Posterior cingulate gyrus (tissue), 11 donors: ENCODE results near the gene FAAH.
"Not testable (repeated sequence)": the region's sequence is repeated elsewhere in the genome, so short reads cannot be mapped to it uniquely, and the experiment has no call there.

Experiments
- DNase-seq, 10 donors: peaks; one replicate each; pipeline versions ENCODE4 v3.0.0 to v3.0.0-alpha.2; 2020 to 2021; ENCODE audit warnings: mixed read lengths in 3 of 10
- intact Hi-C: fragments of 100-400 bp; cut with DNase I; formaldehyde crosslinking; loops from one replicate; pipeline ENCODE4 v1.15.1; 2023

The FAAH gene

GRCh38 chr1:46394108-46394871 lies at the start of gene FAAH:
Gene FAAH, plus strand, starts transcription at chr1:46394317. Its CDS starts 32 bp downstream, at chr1:46394349.
- DNase-seq = peak; percentile 79 to 98 (median 86)
- intact Hi-C loops = loop anchor here (1.0 to 5.0 kb wide), 2 partner anchors 8 to 52 kb away; partner anchors contain the start of gene NSUN4

- no peak for DNase-seq
- intact Hi-C loops = loop anchor here (5.0 kb wide), 1 partner anchor 48 kb away; the partner anchor contains the start of gene FAAH
Measured at GRCh38 chr1:46344481-46344880, 49.6 kb upstream of the FAAH start.

- no peak for DNase-seq
- intact Hi-C loops = no loop called here
Measured at GRCh38 chr1:46345281-46345680, 48.8 kb upstream of the FAAH start.

DNA sequence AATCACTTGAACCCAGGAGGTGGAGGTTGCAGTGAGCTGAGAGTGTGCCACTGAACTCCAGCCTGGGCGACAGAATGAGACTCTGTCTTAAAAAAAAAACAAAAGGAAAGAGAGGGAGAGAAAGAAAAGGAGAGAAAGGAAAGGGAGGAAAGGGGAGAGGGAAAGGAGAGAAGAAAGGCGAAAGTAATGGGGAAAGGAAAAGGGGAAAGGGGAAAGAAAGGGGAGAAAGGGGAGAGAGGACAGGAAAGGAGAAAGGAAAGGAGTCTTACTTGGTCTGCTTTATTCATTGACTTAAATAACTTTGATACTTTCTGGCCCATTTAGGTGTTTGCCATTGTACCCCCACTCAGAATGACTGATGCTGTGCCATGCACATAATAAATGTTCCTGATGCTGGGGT lies 41.8 kb upstream of the FAAH start:
- intact Hi-C loops = no loop called here
- no peak for DNase-seq

DNA sequence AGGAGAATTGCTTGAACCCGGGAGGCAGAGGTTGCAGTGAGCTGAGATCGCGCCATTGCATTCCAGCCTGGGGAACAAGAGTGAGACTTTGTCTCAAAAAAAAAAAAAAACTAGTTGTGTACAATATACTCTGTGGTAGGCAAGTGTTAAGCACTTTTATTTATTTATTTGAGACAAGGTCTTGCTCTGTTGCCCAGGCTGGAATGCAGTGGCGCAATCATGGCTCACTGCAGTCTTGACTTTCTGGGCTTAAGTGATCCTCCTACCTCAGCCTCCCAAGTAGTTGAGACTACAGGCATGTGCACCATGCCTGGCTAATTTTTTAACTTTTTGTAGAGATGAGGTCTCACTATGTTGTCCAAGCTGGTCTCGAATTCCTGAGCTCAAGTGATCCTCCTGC lies 38.2 kb upstream of the FAAH start:
- intact Hi-C loops, DNase-seq: not testable (repeated sequence)

DNA sequence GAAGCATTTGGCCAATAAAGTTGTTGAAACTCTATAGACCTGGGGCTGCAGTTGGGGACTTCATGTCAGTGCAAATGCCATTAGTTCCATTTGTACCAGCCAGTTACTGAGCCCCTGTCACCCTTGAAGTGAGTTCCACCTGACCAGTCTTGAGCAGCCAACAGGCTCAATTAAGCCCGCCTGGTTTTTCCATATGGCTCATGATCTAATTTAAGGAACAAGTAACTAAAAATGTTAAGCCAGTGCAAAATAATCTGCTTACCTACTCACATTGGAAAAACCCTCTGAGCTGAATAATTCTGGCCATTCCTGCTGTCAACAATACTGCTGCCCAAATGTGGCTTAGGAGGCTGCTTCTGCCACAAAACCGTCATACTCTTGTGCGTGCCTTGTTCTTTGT lies 32.0 kb upstream of the FAAH start:
- intact Hi-C loops = no loop called here

GRCh38 chr1:46363121-46363520 lies 31.0 kb upstream of the FAAH start:
- intact Hi-C loops = no loop called here
- DNase-seq = no peak

More for the DNA sequence above, 32.0 kb upstream of the FAAH start:
- DNase-seq = no peak

DNA sequence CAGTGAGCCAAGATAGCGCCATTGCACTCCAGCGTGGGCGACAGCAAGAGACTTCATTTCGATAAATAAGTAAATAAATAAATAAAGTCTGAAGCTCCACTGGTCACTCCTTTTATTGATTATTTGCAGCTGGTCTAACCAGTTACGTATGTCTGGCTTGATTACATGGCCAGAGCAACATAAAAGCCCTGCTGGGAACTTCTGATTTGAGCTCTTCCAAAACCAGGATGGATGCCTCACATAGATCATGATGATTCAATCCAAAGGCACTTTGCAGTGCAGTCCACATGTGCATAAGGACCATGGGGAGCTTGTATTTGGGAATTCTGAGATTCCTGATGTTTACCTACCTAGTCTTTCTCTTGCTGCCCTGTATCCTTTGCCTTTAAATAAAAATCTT lies 29.5 kb upstream of the FAAH start:
- intact Hi-C loops = no loop called here
- DNase-seq = no peak

DNA sequence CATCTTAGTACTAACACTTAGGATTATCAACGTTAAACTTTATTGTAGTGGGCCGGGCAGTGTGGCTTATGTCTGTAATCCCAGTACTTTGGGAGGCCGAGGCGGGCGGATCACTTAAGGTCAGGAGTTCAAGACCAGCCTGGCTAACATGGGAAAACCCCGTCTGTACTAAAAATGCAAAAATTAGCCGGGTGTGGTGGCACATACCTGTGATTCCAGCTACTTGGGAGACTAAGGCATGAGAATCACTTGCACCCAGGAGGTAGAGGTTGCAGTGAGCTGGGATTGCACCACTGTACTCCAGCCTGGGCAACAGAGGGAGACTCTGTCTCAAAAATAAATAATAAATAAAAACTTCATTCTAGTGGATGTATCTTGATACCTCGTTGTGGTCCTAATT lies 28.3 kb upstream of the FAAH start:
- not testable (repeated sequence) for DNase-seq

DNA sequence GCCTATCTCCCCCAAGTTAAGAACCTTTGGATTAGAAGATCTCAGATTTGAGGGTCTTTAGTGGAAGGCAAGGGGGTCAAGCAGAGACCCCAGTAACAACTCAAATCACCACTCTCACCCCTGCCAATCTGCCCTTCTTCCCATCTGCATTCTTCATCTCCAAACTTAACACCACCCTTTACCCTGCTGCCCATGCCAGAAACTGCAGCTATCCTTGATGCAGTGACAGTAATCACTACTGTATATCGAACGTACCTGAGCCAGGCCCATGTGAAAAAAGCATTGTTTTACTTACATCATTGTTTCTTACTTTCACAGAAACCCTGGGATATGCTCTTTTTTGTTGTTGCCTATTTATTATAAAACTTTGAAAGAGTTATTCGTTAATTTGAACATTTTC lies 27.0 kb upstream of the FAAH start:
- no peak for DNase-seq
- intact Hi-C loops = no loop called here

More for the DNA sequence above, 28.3 kb upstream of the FAAH start:
- intact Hi-C loops = not testable (repeated sequence)

DNA sequence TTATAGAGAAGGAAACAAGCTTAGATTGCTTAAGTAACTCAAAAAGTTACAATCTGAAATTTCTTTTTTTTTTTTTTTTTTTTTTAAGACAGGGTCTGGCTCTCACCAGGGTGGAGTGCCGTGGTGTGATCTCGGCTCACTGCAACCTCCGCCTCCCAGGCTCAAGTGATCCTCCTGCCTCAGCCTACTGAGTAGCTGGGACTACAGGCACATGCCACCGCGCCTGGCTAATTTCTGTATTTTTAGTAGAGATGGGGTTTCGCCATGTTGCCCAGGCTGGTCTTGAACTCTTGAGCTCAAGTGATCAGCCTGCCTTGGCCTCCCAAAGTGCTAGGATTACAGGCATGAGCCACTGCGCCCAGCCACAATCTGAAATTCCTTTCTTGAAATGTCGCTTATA lies 26.4 kb upstream of the FAAH start:
- DNase-seq, intact Hi-C loops: not testable (repeated sequence)

GRCh38 chr1:46368791-46369190 lies 25.3 kb upstream of the FAAH start:
- no peak for DNase-seq
- intact Hi-C loops = no loop called here

DNA sequence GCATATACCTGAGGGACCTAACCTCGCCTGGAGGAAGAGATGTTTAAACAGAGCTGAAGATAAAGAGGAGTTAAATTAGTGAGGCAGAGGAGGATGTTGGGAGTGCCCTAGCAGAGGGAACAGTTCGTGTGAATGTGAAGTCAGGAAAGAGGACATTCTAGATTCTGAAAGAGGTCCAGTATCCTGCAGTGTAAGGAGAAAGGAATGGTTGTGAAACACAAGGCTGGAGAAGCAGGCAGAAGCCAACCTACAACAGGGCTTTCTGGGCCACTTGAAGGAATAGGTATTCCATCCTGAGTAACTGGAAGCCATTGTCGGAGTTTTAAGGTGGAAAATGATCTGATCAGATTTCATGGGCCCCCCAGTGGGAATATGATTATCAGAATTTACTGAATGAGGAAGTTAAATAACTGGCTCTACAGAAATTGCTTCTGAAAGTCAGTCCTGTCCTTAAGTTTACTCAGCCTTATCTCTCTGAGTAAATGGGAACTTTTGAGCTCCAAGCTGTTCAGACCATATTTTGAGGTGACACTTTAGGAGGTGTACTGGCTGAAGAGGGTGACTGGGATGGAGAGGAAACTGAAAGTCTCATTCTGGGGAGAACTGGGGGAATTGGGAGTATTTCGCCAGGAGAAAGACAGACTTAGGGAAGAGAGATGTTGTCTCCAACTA lies 24.4 kb upstream of the FAAH start:
- intact Hi-C loops = no loop called here
- no peak for DNase-seq

DNA sequence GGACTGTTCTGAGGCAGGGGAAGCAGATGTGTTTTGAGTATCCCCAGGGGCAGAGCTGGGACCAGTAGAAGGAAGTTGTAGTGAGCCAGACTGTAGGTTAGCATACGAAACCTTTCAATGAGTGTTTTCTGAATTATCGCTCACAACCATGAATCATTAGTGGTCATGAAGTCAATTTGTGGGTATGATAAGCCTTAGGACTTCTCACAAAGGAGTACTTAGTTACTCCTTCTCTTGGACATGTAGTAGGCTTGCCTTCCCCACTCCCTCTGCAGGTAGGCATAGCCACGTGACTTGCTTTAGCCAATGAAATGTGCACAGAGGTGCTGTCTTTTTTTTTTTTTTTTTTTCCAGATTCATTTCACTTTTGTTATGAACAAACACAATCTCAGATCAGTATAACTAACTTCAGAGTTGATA lies 23.9 kb upstream of the FAAH start:
- intact Hi-C loops = no loop called here
- DNase-seq = no peak

- intact Hi-C loops = no loop called here
- no peak for DNase-seq
Measured at GRCh38 chr1:46372431-46372830, 21.7 kb upstream of the FAAH start.

GRCh38 chr1:46379996-46380395 lies 14.1 kb upstream of the FAAH start:
- DNase-seq = no peak
- intact Hi-C loops = no loop called here

DNA sequence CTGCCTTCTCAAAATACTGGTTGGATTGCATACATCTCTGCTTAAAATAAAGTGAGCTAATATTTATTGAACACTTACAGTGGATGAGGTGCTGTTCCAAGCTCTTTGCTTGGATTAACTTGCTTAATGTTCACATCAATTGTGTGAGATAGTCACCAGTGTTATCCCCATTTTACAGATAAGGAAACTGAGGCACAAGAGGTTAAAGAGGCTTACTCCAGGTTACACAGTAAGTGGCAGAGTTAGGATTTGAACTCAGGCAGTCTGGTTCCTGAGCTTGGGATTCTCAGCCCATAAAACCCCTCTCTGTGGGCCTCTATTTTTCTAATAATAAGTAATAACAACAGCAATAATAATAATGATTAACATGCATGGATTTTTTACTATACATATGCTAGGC lies 13.6 kb upstream of the FAAH start:
- DNase-seq = no peak
- intact Hi-C loops = no loop called here

DNA sequence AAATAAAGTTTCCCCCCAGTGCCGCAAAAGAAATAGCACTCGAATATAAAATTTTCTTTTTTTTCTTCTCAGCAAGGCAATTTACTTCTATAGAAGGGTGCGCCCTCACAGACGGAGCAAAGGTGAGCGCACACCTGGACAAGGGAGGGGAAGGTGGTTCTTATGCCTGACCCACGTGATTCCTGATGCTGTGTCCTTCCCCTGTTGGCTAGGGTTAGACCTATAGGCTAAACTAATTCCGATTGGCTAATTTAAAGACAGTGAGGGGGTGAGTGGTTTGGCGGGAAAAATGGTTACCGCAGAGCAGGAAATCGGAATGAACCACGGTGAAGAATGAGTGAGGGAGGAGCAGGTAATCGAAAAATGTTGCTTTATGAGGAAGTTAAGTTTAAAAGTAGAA lies 607 bp upstream of the FAAH start:
- intact Hi-C loops = loop anchor here (5.0 kb wide), 1 partner anchor 51 kb away; the partner anchor contains the start of gene NSUN4
- DNase-seq = no peak

- no peak for DNase-seq
- intact Hi-C loops = loop anchor here (1.0 to 5.0 kb wide), 2 partner anchors 7 to 53 kb away; partner anchors contain the start of gene NSUN4
Measured at GRCh38 chr1:46394872-46395465, 852 bp downstream of the FAAH start.

- intact Hi-C loops = no loop called here
Measured at GRCh38 chr1:46396441-46397398, 2.6 kb downstream of the FAAH start.

More at GRCh38 chr1:46396441-46397398, 2.6 kb downstream of the FAAH start:
- peak in 8 of 10 donors; percentile 45 to 95 (median 74) for DNase-seq
